Measurements from ENCODE around the gene NTF4. TPM values are rescaled to one million over a fixed set of nuclear protein-coding genes. Genes with fewer than 3 reads are reported as not detected.
A peak's percentile ranks its signal among the peaks of the same experiment; 100 is the strongest.
"Not testable (repeated sequence)": the region's sequence is repeated elsewhere in the genome, so short reads cannot be mapped to it uniquely, and the experiment has no call there.

The NTF4 gene
- total and polyA plus RNA-seq, 2 of the 8 experiments (the other 6 are each of a cell fraction or from before 2014, with no cell fraction given): 3.1 to 6.5 TPM

- not testable (repeated sequence) for H4K91ac ChIP-seq (replicated peaks; ENCODE audit: insufficient read length, low read length); H3K36me3 ChIP-seq (ENCODE audit: control insufficient read depth in 2 of 4, insufficient read depth in 4 of 4, low read length in 3 of 4); H4K20me1 ChIP-seq (replicated peaks in 1 of 2; ENCODE audit: control insufficient read depth in 1 of 2, insufficient read depth in 2 of 2, low read length in 2 of 2); H4K8ac ChIP-seq (ENCODE audit: extremely low read depth, insufficient read depth, low read length); H2BK20ac ChIP-seq (ENCODE audit: low read length); H3K9me3 ChIP-seq (ENCODE audit: insufficient read depth in 2 of 2, low read depth in 1 of 2, low read length in 1 of 2); H3K27ac ChIP-seq (ENCODE audit: low read depth, low read length); H3K9ac ChIP-seq (replicated peaks in 1 of 4; ENCODE audit: extremely low read depth in 1 of 4, low read depth in 3 of 4, low read length in 3 of 4); H3K23me2 ChIP-seq (ENCODE audit: low read depth, low read length); H2BK12ac ChIP-seq (ENCODE audit: low read depth, low read length); H4K5ac ChIP-seq (ENCODE audit: insufficient read length, low read depth, low read length); H2AK5ac ChIP-seq (ENCODE audit: low read depth, low read length); H2BK5ac ChIP-seq (ENCODE audit: low read depth, low read length); H3K56ac ChIP-seq (replicated peaks; ENCODE audit: insufficient read length, low read depth, low read length); H3K23ac ChIP-seq (ENCODE audit: insufficient read length); H3K79me1 ChIP-seq (ENCODE audit: low read depth, low read length); H3K79me2 ChIP-seq (ENCODE audit: control insufficient read depth in 1 of 2, insufficient read depth in 2 of 2, low read length in 2 of 2); H2BK120ac ChIP-seq (replicated peaks; ENCODE audit: low read depth, low read length); H3K4ac ChIP-seq (replicated peaks; ENCODE audit: insufficient read length, low read depth, low read length); H3K14ac ChIP-seq (ENCODE audit: insufficient read length); H3K18ac ChIP-seq (ENCODE audit: extremely low read depth, low read length); FAIRE-seq; H2BK15ac ChIP-seq (ENCODE audit: low read length)
- 34% methylated on average over 19 of the region's 34 CpGs; no CpG with 5 or more reads in 1 of the 2 experiments for WGBS, 2 experiments (ENCODE audit: extremely low coverage in 1 of 2, insufficient coverage in 1 of 2, insufficient read length in 1 of 2, insufficient replicate concordance in 2 of 2, low coverage in 1 of 2, low lambda C conversion rate in 2 of 2, missing lambda C conversion rate in 1 of 2)
- ChIA-PET POLR2A (ENCODE audit: partially characterized antibody) (interaction anchor here (0.6 to 1.0 kb wide), 3 partner anchors 10 to 1396 kb away, joined by 3 to 4 read pairs (median 3); no protein-coding TSS in a partner anchor), CTCF (ENCODE audit: partially characterized antibody) (interaction anchor here (0.6 to 1.3 kb wide), 8 partner anchors 12 to 165 kb away, joined by 3 to 6 read pairs (median 3); partner anchors contain the start of gene KCNA7)
- Histone ChIP-seq H3K4me3 (ENCODE audit: extremely low read depth in 1 of 4, insufficient read depth in 2 of 4, low read depth in 3 of 4, low read length in 4 of 4) (peak overlapping the region; percentile 36 to 64 (median 50); a peak in 7 of 8 replicates), H3K4me1 (replicated peaks in 1 of 4; ENCODE audit: control insufficient read depth in 3 of 4, insufficient read depth in 4 of 4, low read length in 3 of 4) (peaks cover 0 to 11% (median 9%) of the 10 kb centered on the region in 4 experiments; a peak in 6 of 7 replicates), H3K27me3 (replicated peaks in 1 of 4; ENCODE audit: control insufficient read depth in 3 of 4, extremely low read depth in 1 of 4, insufficient read depth in 3 of 4, low read length in 3 of 4) (peaks cover 10 to 48% (median 44%) of the 10 kb centered on the region in 4 experiments), H3K4me2 (ENCODE audit: insufficient read depth in 1 of 2, low read depth in 2 of 2, low read length in 2 of 2) (peak overlapping the region; percentile 80 to 83), H2AFZ (ENCODE audit: low read length) (peak overlapping the region; percentile 33; the same call in 1 of the 2 replicates)
- peak in 1 of 2 experiments; percentile 65 for DNase-seq (ENCODE audit: low read depth in 1 of 2, low spot score in 2 of 2)
- peak; percentile 75 for TF ChIP-seq EZH2 (IDR thresholded peaks at IDR 0.05; ENCODE audit: low read depth, low read length, severe bottlenecking)
- peak; percentile 78; the same call in 1 of the 2 replicates for TF ChIP-seq SUZ12 (IDR thresholded peaks at IDR 0.05; ENCODE audit: low read length)
Observed at GRCh38 chr19:49056902-49057596, 7.6 kb downstream of the NTF4 start.

Data from H1 (cell line).